ENCODE measurements around the gene NFX1. TPM values are rescaled to one million over a fixed set of nuclear protein-coding genes. Genes with fewer than 3 reads are reported as not detected.

NFX1 gene
- polyA plus RNA-seq, 3 donors: 10.2 to 16.7 (median 14.8) TPM

Other genes with a start within 250 kb of the NFX1 start
- 10 to 100 TPM in 2 of 3 donors, 1 to 10 TPM in 1; 4.7 to 13.9 (median 10.5) TPM for gene SMU1, start 213.8 kb upstream of the NFX1 start, polyA plus RNA-seq
- 10 to 100 TPM; 30.8 to 61.2 (median 40.8) TPM for gene B4GALT1, start 123.2 kb upstream of the NFX1 start, polyA plus RNA-seq
- gene SPINK4, start 50.3 kb upstream of the NFX1 start, polyA plus RNA-seq: under 1 TPM in 2 of 3 donors, not detected in 1; 0.40 to 0.94 TPM
- gene BAG1, start 25.8 kb upstream of the NFX1 start, polyA plus RNA-seq: 100 to 1,000 TPM in 1 of 3 donors, 10 to 100 TPM in 2; 88.3 to 121 (median 99.5) TPM
- 100 to 1,000 TPM in 1 of 3 donors, 10 to 100 TPM in 2; 27.3 to 104 (median 51.4) TPM for gene CHMP5, start 25.5 kb upstream of the NFX1 start, polyA plus RNA-seq
- 100 to 1,000 TPM in 2 of 3 donors, 10 to 100 TPM in 1; 42.7 to 548 (median 258) TPM for gene AQP7, start 112.1 kb downstream of the NFX1 start, polyA plus RNA-seq
- 10 to 100 TPM in 1 of 3 donors, 1 to 10 TPM in 2; 6.6 to 11.4 (median 6.6) TPM for gene AQP3, start 157.1 kb downstream of the NFX1 start, polyA plus RNA-seq
- 10 to 100 TPM; 13.4 to 28.7 (median 13.7) TPM for gene NOL6, start 183.4 kb downstream of the NFX1 start, polyA plus RNA-seq
- under 1 TPM in 1 of 3 donors, not detected in 2; 0.22 TPM for gene ANKRD18B, start 233.7 kb downstream of the NFX1 start, polyA plus RNA-seq

All from adipose tissue (tissue), 3 donors.